ENCODE results near the gene SPATS2. TPM values are rescaled to one million over a fixed set of nuclear protein-coding genes. Genes with fewer than 3 reads are reported as not detected.
A peak's percentile ranks its signal among the peaks of the same experiment; 100 is the strongest.

Gene SPATS2
- total RNA-seq, 1 donor from 2014 or later = 69.0 TPM

GRCh38 chr12:49334681-49335080 lies 32.6 kb upstream of the SPATS2 start:
- Mint-ChIP-seq H3K27me3 (ENCODE audit: low read depth) (peaks cover 50% of the 10 kb centered on the region), H3K4me3 (no peak overlapping the region), H3K4me1 (peaks cover 36% of the 10 kb centered on the region), H3K9me3 (no peaks in the 10 kb centered on the region), H3K27ac (no peak overlapping the region), H3K36me3 (peaks cover 1% of the 10 kb centered on the region)
- DNase-seq (ENCODE audit: low spot score in 2 of 2, unreplicated experiment in 2 of 2) = no peak
- TF ChIP-seq CTCF (IDR thresholded peaks at IDR 0.05; ENCODE audit: unreplicated experiment) = no peak

- Mint-ChIP-seq H3K27me3 (ENCODE audit: low read depth) (peaks cover 57% of the 10 kb centered on the region), H3K27ac (no peak overlapping the region), H3K9me3 (no peaks in the 10 kb centered on the region), H3K4me3 (peak overlapping the region; percentile 29), H3K4me1 (peaks cover 37% of the 10 kb centered on the region), H3K36me3 (peaks cover 1% of the 10 kb centered on the region)
- no peak for DNase-seq (ENCODE audit: low spot score in 2 of 2, unreplicated experiment in 2 of 2)
- TF ChIP-seq CTCF (IDR thresholded peaks at IDR 0.05; ENCODE audit: unreplicated experiment) = no peak
Measured at GRCh38 chr12:49335118-49335954, 31.9 kb upstream of the SPATS2 start.

- Mint-ChIP-seq H3K27ac (no peak overlapping the region), H3K36me3 (peaks cover 1% of the 10 kb centered on the region), H3K4me3 (no peak overlapping the region), H3K27me3 (ENCODE audit: low read depth) (peaks cover 65% of the 10 kb centered on the region), H3K4me1 (peaks cover 41% of the 10 kb centered on the region), H3K9me3 (no peaks in the 10 kb centered on the region)
- no peak for DNase-seq (ENCODE audit: low spot score in 2 of 2, unreplicated experiment in 2 of 2)
- TF ChIP-seq CTCF (IDR thresholded peaks at IDR 0.05; ENCODE audit: unreplicated experiment) = no peak
Measured at GRCh38 chr12:49335955-49336644, 31.2 kb upstream of the SPATS2 start.

- peaks cover 35% of the 10 kb centered on the region for H3K4me1 Mint-ChIP-seq
- no peaks in the 10 kb centered on the region for H3K9me3 Mint-ChIP-seq
- peak within 1 kb of the TSS; percentile 63 for H3K4me3 Mint-ChIP-seq
- H3K36me3 Mint-ChIP-seq = no peaks in the 10 kb centered on the region
- H3K27ac Mint-ChIP-seq = no peak within 1 kb of the TSS
- TF ChIP-seq CTCF (IDR thresholded peaks at IDR 0.05; ENCODE audit: unreplicated experiment) = peak; percentile 98
- peak; percentile 82 to 97 for DNase-seq (ENCODE audit: low spot score in 2 of 2, unreplicated experiment in 2 of 2)
- H3K27me3 Mint-ChIP-seq (ENCODE audit: low read depth) = peaks cover 73% of the 10 kb centered on the region
Measured at GRCh38 chr12:49336645-49337584, 30.3 kb upstream of the SPATS2 start, which contains the start of gene C1QL4. C1QL4 (minus strand) TSS chr12:49337188; CDS start chr12:49336477, 711 bp downstream.

- no peaks in the 10 kb centered on the region for H3K36me3 Mint-ChIP-seq
- H3K27ac Mint-ChIP-seq = no peak overlapping the region
- peaks cover 40% of the 10 kb centered on the region for H3K4me1 Mint-ChIP-seq
- no peak for TF ChIP-seq CTCF (IDR thresholded peaks at IDR 0.05; ENCODE audit: unreplicated experiment)
- peaks cover 92% of the 10 kb centered on the region for H3K27me3 Mint-ChIP-seq (ENCODE audit: low read depth)
- DNase-seq (ENCODE audit: low spot score in 2 of 2, unreplicated experiment in 2 of 2) = no peak
- H3K4me3 Mint-ChIP-seq = no peak overlapping the region
- no peaks in the 10 kb centered on the region for H3K9me3 Mint-ChIP-seq
Measured at GRCh38 chr12:49338830-49339463, 28.3 kb upstream of the SPATS2 start.

All from mesothelial cell of epicardium (in vitro differentiated cells).